Measurements from ENCODE around the gene ZNF700.
"Not testable (repeated sequence)": the region's sequence is repeated elsewhere in the genome, so short reads cannot be mapped to it uniquely, and the experiment has no call there.

ZNF700 gene

GRCh38 chr19:11989112-11989456, 64.2 kb downstream of the ZNF700 start:
- no peak for DNase-seq (ENCODE audit: low read depth)

GRCh38 chr19:11991921-11992320, 67.0 kb downstream of the ZNF700 start:
- not testable (repeated sequence) for DNase-seq (ENCODE audit: low read depth)

GRCh38 chr19:11995174-11995573, 70.3 kb downstream of the ZNF700 start:
- DNase-seq (ENCODE audit: low read depth) = no peak
